ENCODE results near the gene DHRS3.

DHRS3 gene

DNA sequence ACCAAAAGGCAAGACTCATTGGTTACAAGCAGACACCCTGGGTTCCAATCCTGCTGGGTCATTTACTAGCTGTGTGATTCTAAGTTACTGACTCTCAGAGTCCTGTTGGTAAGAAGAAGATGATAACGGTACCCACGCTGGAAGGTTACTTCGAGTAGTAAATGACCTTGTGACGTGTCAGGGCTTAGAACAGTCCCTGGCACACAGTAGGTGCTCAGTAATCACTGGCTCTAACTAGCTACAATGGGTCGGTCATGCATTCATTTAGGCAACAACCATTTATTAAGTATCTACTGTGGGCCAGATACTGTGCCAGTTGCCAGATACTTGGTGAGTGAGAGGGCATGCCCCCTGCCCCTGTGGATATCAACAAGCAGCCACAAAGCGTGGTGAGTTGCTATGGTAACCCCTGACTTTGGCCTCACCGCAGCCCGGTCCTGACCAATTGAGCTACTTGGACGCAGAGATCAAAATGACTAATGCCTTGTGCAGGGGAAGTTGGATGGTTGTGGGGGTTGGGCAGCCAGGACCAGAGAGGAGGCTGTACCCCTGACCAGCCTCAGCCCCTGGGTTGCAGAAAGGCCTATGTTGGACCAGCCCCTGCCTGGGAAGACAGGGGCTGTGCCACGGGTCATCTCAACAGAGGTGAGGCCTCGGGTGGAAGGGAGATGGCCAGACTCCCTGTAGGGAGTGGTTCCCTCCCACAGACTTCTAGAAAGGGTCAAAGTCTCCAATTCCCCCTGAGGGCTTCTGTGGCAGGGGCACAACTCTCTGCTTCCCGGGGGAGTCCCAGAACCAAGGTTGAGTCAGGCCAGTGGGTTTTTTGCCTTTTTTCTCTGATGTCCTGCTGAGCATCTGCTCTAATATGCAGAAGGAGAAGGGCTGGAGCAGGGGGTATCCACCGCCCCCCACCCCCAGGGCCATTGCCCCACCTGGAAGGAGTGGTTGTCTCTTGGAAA is 16.0 kb downstream of the DHRS3 start:
- peak in 2 of 10 donors; percentile 21 to 85 for DNase-seq
- intact Hi-C loops (cut with DNase I), result no loop called here

DNA sequence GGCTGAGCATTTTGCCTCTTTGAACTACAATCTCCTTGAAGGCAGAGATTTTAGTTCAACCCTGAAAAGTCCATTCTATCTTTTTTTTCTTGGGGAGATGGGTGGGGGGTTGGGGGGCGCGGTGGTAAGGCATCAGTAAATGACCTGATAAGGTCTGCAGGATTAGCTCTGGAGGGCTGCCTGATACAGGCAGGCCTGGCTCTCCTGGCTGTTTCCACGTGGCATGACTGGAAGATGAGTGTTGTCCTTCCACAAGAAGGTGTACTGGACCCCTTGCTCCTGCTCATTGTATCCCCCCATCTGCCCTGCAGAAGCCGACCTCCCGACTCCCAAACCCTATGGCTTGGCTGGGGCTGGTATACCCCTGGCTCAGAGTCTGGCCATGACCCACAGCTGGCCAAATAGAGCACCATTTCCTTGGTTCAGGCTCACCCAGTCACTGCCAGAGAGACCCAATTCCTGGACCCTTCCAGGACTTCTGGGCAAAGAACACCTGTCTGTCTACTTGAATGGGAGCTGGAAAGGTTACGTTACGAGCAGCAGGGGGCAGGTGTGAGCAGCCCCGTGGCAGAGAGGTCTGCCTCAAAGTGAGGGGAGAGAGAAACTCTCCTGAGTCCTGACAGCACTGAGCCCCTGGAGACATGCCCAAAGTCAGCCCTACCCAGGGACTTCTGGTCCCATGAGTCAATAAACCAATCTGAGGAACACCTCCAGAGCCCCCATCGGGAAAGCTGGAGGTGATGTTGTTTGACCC is 17.0 kb downstream of the DHRS3 start:
- intact Hi-C loops (cut with DNase I), result no loop called here
- no peak for DNase-seq

DNA sequence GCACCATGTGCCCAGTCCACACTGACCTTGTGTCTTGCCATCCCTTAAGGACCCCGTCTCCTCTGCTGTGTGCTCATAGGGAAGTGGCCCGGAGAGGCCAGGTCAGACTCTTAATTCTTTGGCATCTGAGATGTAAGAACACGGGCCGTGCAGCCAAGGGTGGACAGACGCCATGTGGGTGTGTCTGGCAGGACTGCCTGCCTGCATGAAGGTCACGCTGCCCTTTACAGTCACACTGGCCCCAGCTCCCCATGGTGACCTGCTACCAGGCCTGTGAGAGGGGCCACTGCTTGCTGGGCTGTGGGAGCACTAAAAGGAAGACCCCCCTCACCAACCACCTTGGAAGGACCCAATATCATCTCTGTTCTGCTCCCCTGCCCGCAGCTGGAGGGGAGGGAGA is 17.7 kb downstream of the DHRS3 start:
- intact Hi-C loops (cut with DNase I), result no loop called here

DNA sequence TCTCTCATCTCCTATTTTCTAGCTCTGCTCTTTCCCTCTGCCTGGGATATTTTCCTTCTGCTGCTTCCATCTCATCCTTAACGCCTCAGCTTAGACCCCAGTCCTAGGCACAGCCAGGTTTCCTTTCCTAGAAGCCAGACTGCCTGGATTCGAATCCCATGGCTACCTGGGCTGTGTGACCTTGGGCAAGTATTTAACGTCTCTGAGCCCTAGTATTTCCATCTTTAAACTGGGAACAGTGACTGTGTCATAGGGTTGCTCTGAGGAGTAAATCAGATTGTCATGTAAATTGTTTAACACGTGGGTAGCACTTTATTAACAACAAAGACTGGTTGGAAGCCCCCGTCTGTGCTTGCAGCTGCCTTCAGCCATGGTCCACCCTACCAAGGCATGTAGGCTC is 18.4 kb downstream of the DHRS3 start:
- no peak for DNase-seq
- intact Hi-C loops (cut with DNase I), result no loop called here

More for the DNA sequence above, 17.7 kb downstream of the DHRS3 start:
- peak in 1 of 10 donors; percentile 23 for DNase-seq

DNA sequence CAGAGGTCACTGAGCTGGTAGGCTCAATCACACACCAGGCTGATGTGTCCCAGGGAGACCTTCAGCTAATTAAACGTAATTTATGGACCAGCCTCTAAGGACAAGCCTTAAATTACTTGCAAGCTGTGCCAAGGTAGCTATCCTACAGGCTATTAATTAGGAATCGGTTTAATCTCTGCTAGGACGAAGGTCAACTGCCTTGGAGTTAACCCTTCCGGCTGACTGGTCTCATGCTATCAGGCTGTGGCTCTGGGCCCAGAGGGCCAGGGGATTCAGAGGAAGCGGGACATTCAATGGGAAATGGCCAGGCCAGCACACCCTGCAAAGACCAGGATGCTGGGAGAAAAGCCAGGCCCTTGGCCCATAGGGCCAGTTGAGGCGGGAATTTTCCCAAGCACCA is 19.0 kb downstream of the DHRS3 start:
- no peak for DNase-seq
- intact Hi-C loops (cut with DNase I), result no loop called here

DNA sequence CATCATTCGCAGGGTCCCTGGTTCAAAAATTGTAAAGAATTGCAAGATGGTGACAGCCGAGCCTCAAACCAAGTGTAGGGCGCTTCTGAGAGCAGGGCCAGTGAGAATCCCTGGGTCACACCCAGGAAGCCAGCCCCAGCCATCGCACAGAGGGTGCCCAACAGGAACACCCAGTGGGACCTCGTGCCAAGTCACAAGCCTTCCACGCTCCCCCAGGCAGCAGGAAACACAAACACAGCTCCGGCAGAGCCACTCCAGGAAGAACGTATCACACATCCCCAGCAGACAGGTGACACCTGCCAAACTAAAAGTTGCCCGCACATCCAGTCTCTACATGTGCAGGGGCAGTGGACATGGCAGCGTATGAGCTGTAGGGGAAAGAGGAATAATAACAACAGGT is 20.2 kb downstream of the DHRS3 start:
- intact Hi-C loops (cut with DNase I), result no loop called here
- peak in 2 of 10 donors; percentile 32 to 89 for DNase-seq

DNA sequence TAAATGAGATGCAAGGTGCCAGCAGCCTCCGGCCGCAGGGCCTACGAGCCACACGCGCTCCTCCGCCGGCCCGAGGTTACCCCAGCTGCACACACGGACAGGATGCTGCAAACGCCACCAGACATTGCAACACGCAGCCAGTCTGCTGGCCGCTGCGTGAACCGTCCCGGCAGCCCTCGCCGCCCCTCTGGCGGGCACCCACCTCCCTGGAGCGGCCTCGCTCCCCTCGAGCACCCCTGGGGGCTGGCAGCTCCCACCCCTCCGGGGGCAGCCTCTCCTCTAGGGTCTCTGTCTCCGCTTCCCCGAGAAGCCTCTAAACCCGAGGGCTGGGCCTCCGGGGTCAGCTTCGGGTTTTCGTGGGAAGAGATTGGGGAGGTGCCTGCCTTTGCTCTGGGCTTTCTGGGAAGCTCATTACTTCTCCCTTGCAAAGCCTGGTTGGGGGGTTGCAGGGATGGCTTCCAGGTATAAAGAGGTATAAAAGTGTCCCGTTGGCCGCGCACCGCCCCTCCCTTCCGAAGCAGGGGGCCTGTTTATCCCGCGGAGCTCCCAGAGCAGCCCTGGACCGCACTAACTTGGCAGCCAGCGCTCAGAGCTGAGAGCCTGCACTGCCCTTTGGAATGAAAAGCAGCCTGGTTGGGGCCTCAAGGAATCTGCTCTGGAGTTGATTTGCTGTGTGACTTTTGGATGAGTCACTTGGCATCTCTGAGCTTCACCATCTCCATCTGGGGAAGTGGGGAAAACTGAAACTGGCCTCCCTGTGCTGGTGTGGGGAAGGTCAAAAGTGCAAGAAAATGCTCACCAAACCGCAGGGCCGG is 21.8 kb downstream of the DHRS3 start:
- peak in 8 of 10 donors; percentile 42 to 93 (median 60) for DNase-seq
- intact Hi-C loops (cut with DNase I), result no loop called here

DNA sequence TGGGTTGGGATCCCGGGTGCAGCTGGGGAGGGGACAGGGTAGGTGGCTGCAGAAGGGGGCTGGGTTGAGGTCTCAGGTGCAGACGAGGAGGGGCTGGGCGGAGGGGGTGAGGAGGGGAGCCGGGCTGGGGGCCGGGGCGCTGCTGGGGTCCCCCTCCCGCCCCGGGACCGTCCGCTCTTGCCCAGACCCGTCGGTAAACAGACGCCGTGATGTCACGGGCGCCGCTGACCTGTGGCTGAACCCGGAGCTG is 22.3 kb downstream of the DHRS3 start:
- no peak for DNase-seq

DNA sequence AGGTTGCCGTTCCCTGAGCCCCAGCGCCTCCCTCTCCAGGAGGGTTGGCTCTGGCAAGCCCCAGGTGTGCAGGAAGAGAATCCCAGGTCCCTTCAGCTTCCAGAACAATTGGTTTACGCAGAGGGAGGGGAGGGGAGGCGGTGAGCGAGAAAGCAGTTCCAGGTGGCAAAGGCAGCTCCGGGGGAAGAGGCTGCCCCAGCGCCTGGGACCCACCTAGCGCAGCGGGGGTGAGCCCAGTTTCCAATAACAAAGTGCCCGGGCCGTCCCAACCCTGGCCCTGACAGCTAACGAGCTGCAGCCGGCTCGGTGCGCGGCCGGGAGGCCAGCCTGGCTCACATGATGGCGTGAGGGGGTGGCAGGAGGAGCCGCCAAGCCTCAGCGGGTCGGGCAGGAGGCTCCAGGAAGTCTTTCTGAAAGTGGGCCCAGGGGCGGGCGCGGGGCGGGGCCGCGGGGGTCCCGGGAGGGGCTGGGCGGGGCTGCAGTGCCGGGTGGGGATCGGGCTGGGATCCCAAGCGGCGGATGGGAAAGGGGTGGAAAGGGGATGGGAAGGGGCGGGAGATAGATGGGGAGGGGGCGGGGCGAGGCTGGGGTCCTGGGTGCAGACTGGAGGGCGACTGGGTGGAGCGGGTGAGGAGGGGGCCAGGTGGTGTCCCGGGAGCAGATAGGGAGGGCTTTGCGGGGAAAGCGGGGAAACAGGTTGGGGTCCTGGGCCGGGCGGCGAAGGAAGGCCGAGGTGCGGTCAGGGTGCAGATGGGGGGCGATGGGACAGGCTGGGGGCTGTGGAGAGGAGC is 22.8 kb downstream of the DHRS3 start:
- DNase-seq, result peak in 7 of 10 donors; percentile 27 to 89 (median 66)
- intact Hi-C loops (cut with DNase I), result no loop called here

More for the DNA sequence above, 22.3 kb downstream of the DHRS3 start:
- intact Hi-C loops (cut with DNase I), result no loop called here

DNA sequence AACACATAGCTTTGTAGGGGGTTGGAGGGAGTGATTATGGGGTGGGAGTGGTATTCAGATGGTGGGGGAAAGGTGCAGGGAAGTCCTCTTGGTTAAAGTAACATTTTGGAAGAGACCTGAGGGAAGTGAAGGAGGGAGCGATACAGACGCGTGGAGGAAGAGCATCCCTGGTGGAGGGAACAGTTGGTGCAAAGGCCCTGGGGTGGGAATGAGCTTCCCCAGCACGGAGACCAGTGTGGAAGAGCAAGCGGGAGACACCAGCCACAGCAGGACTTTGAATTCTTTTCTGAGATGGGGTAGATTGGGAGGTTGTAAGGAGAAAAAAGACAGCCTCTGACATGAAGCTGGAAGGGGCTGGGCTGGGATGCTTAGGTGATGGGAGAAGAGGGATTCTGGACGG is 23.5 kb downstream of the DHRS3 start:
- intact Hi-C loops (cut with DNase I), result no loop called here
- DNase-seq, result peak in 2 of 10 donors; percentile 30 to 47

DNA sequence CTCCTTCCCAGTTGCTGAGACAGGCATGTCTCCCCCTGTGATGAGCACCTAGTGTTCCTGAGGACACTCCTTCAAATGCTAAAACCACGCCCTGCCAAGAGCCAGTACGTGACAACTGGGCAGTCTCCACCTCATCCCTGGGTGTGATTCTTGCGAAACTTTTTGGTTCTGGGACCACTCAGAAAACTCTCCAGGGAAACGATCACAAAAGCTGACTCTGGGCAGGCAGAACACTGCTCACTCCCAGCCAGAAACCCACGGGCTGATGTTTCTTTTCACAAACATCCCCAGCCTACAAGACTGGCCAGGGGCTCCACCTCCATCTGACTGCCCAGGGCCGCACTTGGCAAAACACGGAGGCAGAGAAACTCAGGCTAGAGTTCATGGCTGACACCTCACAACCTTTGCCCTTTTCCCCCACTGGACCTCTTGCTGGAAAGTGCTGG is 24.4 kb downstream of the DHRS3 start:
- peak in 1 of 10 donors; percentile 70 for DNase-seq
- intact Hi-C loops (cut with DNase I), result no loop called here

DNA sequence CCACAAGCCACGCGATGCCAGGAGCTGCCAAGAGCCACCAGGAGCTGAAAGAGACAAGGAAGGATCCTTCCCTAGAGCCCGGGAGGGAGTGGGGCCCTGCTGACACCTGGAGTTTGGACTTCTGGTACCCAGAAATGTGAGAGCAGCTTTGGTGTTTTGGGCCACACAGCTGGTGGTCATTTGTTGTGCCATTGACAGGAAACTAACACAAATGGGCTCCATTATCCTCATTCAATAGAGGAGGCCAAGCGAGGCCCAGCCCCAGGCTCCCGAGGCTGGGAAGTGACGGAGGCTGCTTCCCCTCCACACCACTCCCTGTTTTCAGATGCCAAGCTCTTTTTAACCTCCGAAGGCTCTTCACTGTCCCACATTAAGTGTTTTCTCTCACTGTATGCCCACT is 25.5 kb downstream of the DHRS3 start:
- intact Hi-C loops (cut with DNase I), result no loop called here
- peak in 2 of 10 donors; percentile 49 to 55 for DNase-seq

DNA sequence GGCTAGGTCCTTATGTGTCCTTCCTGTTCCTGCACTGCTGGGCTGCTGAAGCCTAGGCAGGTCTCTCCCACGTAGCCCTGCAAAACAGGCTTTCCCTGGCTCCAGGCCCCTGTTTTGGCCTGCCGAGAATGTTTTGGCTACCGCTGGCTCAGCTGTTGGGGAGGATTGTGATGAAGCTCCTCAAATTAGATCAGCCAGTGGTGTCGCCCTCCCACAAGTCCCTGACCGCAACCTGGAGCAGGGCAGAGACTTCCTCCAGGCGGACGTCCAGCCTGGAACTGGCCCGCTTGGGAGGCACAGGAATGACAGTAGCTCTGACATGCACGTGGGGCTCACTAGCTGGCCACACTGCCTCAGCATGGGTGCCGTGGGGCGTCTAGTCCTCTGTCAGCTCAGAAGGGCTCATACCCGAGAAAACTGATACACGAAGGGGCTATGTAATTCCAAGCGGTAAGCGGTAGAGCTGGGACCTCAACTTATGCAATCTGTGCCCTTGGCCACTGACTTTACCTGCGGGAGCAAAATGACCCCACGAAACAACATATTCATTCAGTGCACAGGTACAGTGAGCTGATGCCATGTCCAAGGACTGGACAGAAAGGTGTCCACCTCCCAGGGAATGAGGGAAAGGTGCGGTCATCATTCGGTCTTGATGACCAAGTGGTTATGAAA is 26.6 kb downstream of the DHRS3 start:
- intact Hi-C loops (cut with DNase I), result no loop called here
- peak in 2 of 10 donors; percentile 77 to 84 for DNase-seq

DNA sequence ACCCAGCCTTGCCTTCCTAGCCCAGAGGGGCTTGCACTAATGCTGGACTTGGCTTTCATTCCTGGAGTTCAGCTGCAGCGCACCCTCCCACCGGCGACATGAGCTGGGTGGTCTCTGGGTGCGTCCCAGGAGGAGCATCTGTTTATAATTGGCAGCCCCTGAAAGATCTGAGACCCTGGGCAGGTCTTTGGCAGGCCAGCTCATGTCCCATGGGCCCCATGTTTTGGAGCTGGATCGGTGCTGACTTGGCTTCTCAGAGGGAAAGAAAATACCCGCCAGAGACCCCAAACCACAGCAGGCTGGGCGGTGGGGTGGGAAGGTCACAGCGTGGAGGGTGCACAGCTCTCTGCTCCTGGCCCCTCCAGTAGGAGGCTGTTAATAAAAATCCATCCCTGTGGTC is 29.3 kb downstream of the DHRS3 start:
- intact Hi-C loops (cut with DNase I), result no loop called here
- DNase-seq, result peak in 2 of 10 donors; percentile 52 to 59

DNA sequence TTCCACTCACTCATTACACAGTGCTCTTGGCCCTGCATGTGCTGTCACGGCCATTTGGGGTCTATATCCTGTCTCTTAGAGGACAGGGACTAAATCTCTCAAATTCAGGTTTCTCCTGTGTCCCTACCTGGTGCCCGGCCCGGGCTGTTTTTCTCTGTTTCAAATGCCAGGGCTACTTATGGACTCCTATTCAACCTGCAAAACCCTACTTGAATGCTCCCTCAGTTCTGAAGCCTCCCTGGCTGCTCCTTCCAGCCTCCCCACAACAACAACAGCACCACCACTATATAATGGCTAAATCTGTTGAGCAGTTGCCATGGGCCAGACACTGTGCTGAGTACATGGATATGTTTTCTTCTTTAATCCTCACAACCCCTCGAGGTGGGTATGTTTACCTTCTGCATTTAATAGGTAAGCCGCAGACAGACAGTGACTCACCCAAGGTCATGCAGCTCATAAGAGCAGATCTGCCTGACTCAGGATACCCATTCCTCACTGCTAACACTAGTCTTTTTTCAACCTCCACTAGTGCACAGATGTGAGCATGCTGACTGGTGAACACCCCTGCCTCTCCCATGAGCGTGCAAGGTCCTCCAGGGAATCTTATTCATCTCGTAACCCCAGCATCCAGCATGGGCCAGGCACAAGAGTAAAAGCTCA is 29.9 kb downstream of the DHRS3 start:
- intact Hi-C loops (cut with DNase I), result no loop called here
- DNase-seq, result peak in 2 of 10 donors; percentile 3 to 37

DNA sequence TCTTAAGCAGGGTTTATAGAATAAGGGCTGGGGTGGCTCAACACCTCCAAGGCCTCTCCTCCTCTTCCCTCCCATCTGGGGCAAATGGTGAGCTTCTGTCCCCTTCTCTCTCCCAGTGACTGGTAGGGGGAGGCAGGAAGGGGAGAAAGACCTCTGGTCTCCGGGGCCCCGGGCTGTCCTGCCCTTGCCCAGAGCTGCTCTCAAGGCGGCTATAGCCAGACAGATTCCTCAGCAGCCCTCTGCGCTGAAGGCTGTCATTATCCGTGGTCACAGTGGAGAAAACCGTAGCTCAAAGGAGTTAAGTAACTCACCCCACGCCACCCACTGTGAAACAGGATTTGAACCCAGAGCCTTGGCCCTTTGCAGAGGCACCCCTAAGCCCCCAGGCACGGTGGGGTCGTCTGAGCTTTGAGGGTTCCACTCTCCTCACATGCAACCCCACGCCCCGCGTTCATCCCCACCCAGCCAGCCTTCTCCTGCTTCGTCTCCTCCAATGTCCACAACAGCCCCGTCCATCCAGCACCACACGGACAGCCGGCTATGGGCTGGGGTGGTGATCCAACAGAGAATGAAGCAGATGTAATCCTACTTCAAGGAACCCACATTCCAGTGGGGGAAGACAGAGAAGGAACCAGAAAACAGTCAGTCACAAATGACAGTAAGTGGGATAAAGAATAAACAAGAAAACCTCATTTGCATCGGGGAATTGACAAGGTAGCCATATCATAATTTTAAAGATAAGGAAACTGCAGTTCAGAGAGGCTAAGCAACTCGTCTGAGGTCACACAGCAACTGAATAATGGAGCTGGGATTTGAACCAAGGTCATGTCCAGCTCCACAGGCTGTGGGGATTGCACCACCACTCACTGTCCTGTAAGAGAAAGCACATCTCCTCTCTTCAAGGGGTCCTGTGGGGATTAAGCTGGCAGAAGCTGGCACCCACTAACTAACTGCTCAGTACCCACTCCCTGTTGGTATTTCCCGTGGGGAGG is 31.8 kb downstream of the DHRS3 start:
- intact Hi-C loops (cut with DNase I), result no loop called here
- DNase-seq, result peak in 1 of 10 donors; percentile 67

DNA sequence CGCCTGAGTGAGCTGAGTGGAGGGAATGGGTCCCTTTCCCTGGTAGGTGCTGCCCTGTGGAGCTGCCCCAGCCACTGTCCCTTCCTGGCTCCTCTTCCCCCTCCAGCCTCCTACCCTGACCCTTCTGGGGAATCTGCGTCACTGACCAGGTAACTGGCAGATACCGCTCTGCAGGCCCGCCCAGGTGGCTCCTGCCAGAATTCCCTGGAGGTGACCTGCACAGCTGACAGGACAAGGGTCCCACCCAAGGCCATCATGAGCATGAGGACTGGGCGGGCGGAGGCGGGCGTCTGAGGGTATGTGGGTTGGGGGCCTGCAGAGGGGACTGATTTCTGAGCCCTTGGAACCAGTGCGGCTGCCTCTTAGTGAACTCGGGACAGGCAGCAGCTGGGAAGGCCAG is 32.5 kb downstream of the DHRS3 start:
- DNase-seq, result peak in 1 of 10 donors; percentile 74
- intact Hi-C loops (cut with DNase I), result no loop called here
